OCI-LY1 (cell line): ENCODE measurements around the gene USP7.

ENCODE experiments used
- EZH2 ChIP-seq: fragments of 200-600 bp; sonication (generic), shearing (Covaris generic); IDR thresholded peaks from 2 replicates; pipeline ENCODE4 v1.8.0; 2017; ENCODE audit warnings: borderline replicate concordance, mixed run types, mild to moderate bottlenecking, antibody characterized with exemption, low read length, moderate library complexity, mixed read lengths
- TF ChIP-seq, protein P1 (sequence below): fragments of 200-600 bp; sonication (generic), shearing (Covaris generic); IDR thresholded peaks from 2 replicates; pipeline ENCODE4 v1.5.1; 2017; ENCODE audit warnings: mild to moderate bottlenecking, antibody characterized with exemption, low read length, moderate library complexity, mixed read lengths

- TF ChIP-seq, protein P1, sequence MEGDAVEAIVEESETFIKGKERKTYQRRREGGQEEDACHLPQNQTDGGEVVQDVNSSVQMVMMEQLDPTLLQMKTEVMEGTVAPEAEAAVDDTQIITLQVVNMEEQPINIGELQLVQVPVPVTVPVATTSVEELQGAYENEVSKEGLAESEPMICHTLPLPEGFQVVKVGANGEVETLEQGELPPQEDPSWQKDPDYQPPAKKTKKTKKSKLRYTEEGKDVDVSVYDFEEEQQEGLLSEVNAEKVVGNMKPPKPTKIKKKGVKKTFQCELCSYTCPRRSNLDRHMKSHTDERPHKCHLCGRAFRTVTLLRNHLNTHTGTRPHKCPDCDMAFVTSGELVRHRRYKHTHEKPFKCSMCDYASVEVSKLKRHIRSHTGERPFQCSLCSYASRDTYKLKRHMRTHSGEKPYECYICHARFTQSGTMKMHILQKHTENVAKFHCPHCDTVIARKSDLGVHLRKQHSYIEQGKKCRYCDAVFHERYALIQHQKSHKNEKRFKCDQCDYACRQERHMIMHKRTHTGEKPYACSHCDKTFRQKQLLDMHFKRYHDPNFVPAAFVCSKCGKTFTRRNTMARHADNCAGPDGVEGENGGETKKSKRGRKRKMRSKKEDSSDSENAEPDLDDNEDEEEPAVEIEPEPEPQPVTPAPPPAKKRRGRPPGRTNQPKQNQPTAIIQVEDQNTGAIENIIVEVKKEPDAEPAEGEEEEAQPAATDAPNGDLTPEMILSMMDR: no peak
- TF ChIP-seq EZH2: no peak
These were observed 23.1 kb upstream of the USP7 start for GRCh38 chr16:8986818-8987191.
